H1 (cell line): ENCODE data around the gene STRIT1. TPM values are rescaled to one million over a fixed set of nuclear protein-coding genes. Genes with fewer than 3 reads are reported as not detected.

ENCODE experiments used
- CHD2 ChIP-seq: IDR thresholded peaks from 2 replicates; pipeline ENCODE4 v1.6.1; 2012; ENCODE audit warnings: low read length, improper control_type of control experiment
- EZH2 ChIP-seq: fragments of 200-600 bp; sonication (generic); IDR thresholded peaks from 2 replicates; pipeline ENCODE4 v1.7.1; 2012; ENCODE audit warnings: low read depth, mild to moderate bottlenecking, moderate library complexity, low read length, inconsistent platforms; ENCODE audit not compliant: severe bottlenecking
- NRF1 ChIP-seq: IDR thresholded peaks from 2 replicates; pipeline ENCODE4 v1.6.1; 2011; ENCODE audit warnings: mild to moderate bottlenecking, low read depth, low read length, improper control_type of control experiment
- YY1 ChIP-seq: IDR thresholded peaks from 2 replicates; pipeline ENCODE4 v1.6.1; 2011; ENCODE audit warnings: low read depth, mild to moderate bottlenecking, low read length
- polyA plus RNA-seq, 7 experiments: library from polyadenylated mRNA; depleted of rRNA in 3 of 7; stranded (reverse) in 5 of 7; unstranded in 2 of 7; fragments of >200 nt in 5 of 7; fragments of 200-250 nt in 2 of 7; gene quantifications; 1 replicate in 5 of 7; 2 replicates in 1 of 7; 4 replicates in 1 of 7; pipeline versions ENCODE4 v1.2.1 to v1.2.3, GENCODE V29; 2011 to 2013; ENCODE audit warnings: missing spikeins in 2 of 7, mixed read lengths in 2 of 7
- total RNA-seq: library from RNA; stranded (reverse); fragmentation: NEBNext Ultra II Directional; extraction: Animal tissue kit (Norgen Biotek cat#: 25700); gene quantifications from 2 replicates; pipeline ENCODE4 v1.2.1, GENCODE V29; 2021

Gene STRIT1
- total and polyA plus RNA-seq, 2 of the 8 experiments (the other 6 are each of a cell fraction or from before 2014, with no cell fraction given): 0.15 to 0.47 TPM

GRCh38 chr3:155342344-155342743 lies 48.9 kb upstream of the STRIT1 start (continued):
- TF ChIP-seq YY1 (no peak), CHD2 (no peak), EZH2 (no peak), NRF1 (no peak)
